ENCODE results near the gene FADS6.

DNA sequence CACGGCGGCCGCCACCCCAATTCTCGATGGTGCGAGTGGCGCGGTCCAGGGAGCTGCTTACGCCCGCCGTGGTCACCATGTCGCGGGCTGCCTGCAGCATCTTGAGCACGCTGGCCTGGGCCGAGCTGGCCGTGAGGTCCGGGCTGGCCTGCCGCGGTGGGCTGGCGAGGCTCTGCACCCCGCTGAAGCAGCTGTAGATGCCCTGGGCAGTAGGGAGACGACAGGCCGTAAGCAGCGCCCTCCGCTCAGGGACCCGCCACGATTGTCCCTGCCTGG, 50.1 kb downstream of the FADS6 start:
- TF ChIP-seq, protein P1, sequence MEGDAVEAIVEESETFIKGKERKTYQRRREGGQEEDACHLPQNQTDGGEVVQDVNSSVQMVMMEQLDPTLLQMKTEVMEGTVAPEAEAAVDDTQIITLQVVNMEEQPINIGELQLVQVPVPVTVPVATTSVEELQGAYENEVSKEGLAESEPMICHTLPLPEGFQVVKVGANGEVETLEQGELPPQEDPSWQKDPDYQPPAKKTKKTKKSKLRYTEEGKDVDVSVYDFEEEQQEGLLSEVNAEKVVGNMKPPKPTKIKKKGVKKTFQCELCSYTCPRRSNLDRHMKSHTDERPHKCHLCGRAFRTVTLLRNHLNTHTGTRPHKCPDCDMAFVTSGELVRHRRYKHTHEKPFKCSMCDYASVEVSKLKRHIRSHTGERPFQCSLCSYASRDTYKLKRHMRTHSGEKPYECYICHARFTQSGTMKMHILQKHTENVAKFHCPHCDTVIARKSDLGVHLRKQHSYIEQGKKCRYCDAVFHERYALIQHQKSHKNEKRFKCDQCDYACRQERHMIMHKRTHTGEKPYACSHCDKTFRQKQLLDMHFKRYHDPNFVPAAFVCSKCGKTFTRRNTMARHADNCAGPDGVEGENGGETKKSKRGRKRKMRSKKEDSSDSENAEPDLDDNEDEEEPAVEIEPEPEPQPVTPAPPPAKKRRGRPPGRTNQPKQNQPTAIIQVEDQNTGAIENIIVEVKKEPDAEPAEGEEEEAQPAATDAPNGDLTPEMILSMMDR (IDR thresholded peaks at IDR 0.05): no peak
- TF ChIP-seq POLR2A (IDR thresholded peaks at IDR 0.05): no peak

Measured in uterus (tissue), 2 donors.